Glutamatergic neuron (in vitro differentiated cells): ENCODE results near the gene BBS12. TPM values are rescaled to one million over a fixed set of nuclear protein-coding genes. Genes with fewer than 3 reads are reported as not detected.
"Not testable (repeated sequence)": the region's sequence is repeated elsewhere in the genome, so short reads cannot be mapped to it uniquely, and the experiment has no call there.

Source experiments
- DNase-seq: peaks from one replicate; pipeline ENCODE4 v3.0.0; 2022
- H3K27ac Mint-ChIP-seq: one replicate; pipeline ENCODE4 v1.8.0; 2020; ENCODE audit warnings: mild to moderate bottlenecking, mixed read lengths, inconsistent platforms; ENCODE audit not compliant: unreplicated experiment
- H3K27me3 Mint-ChIP-seq: one replicate; pipeline ENCODE4 v1.8.0; 2020; ENCODE audit warnings: mild to moderate bottlenecking, moderate library complexity, mixed read lengths, inconsistent platforms; ENCODE audit not compliant: unreplicated experiment
- H3K36me3 Mint-ChIP-seq: one replicate; pipeline ENCODE4 v1.8.0; 2020; ENCODE audit warnings: mild to moderate bottlenecking, mixed read lengths, inconsistent platforms; ENCODE audit not compliant: unreplicated experiment
- H3K4me1 Mint-ChIP-seq: one replicate; pipeline ENCODE4 v1.8.0; 2020; ENCODE audit warnings: mild to moderate bottlenecking, low read depth, mixed read lengths, inconsistent platforms; ENCODE audit not compliant: unreplicated experiment
- H3K4me3 Mint-ChIP-seq: one replicate; pipeline ENCODE4 v1.8.0; 2020; ENCODE audit warnings: mild to moderate bottlenecking, mixed read lengths, inconsistent platforms; ENCODE audit not compliant: unreplicated experiment
- H3K9me3 Mint-ChIP-seq: one replicate; pipeline ENCODE4 v1.8.0; 2020; ENCODE audit warnings: mild to moderate bottlenecking, moderate library complexity, mixed read lengths, inconsistent platforms; ENCODE audit not compliant: unreplicated experiment
- total RNA-seq: library from RNA; stranded (reverse); fragmentation: NEBNext Ultra II Directional; extraction: Animal tissue kit (Norgen Biotek cat#: 25700); gene quantifications from one replicate; pipeline ENCODE4 v1.2.1, GENCODE V29; 2021; ENCODE audit not compliant: unreplicated experiment
- TF ChIP-seq, protein P1 (sequence below): fragments of 200-600 bp; sonication (generic); IDR thresholded peaks from one replicate; pipeline ENCODE4 v1.5.0; 2021; ENCODE audit not compliant: partially characterized antibody, unreplicated experiment

Gene BBS12
- total RNA-seq, 1 donor from 2014 or later = 2.8 TPM

DNA sequence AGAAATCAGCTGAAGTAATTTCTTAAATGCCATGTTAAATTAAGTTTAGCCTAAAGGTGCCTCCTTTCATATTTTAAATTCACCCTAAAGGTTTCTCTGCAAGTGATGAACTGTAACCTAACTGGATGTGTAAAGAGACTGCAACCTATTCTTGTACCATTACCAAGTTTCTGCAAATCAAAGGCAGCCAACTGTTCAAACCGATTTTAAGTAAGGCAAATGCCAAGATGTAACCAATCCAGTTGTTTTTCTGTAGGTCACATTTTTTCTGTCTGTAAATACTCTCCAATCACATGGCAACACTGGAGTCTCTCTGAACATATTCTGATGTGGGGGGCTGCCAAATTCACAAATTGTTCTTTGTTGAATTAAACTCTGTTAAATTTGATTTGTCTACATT, 51.8 kb downstream of the BBS12 start:
- Mint-ChIP-seq H3K27me3 (no peaks in the 10 kb centered on the region), H3K9me3 (peaks cover 3% of the 10 kb centered on the region), H3K4me1 (peaks cover 3% of the 10 kb centered on the region), H3K27ac (no peak overlapping the region), H3K4me3 (no peak overlapping the region), H3K36me3 (no peaks in the 10 kb centered on the region)
- TF ChIP-seq, protein P1, sequence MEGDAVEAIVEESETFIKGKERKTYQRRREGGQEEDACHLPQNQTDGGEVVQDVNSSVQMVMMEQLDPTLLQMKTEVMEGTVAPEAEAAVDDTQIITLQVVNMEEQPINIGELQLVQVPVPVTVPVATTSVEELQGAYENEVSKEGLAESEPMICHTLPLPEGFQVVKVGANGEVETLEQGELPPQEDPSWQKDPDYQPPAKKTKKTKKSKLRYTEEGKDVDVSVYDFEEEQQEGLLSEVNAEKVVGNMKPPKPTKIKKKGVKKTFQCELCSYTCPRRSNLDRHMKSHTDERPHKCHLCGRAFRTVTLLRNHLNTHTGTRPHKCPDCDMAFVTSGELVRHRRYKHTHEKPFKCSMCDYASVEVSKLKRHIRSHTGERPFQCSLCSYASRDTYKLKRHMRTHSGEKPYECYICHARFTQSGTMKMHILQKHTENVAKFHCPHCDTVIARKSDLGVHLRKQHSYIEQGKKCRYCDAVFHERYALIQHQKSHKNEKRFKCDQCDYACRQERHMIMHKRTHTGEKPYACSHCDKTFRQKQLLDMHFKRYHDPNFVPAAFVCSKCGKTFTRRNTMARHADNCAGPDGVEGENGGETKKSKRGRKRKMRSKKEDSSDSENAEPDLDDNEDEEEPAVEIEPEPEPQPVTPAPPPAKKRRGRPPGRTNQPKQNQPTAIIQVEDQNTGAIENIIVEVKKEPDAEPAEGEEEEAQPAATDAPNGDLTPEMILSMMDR = no peak
- no peak for DNase-seq

DNA sequence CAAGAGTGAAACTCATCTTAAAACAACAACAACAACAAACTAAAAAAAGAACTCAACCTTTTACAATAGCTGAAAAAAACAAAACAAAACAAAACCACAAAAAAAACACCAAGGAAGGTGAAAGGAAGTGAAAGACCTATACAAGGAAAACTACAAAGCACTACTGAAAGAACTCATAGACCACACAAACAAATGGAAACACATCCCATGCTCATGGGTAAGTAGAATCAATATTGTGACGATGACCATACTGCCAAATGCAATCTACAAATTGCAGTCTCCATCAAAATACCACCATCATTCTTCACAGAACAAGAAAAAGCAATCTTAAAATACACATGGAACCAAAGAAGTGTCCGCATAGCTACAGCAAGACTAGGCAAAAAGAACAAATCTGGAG, 52.6 kb downstream of the BBS12 start:
- H3K27me3 Mint-ChIP-seq = no peaks in the 10 kb centered on the region
- H3K9me3 Mint-ChIP-seq = peaks cover 3% of the 10 kb centered on the region
- H3K36me3 Mint-ChIP-seq = no peaks in the 10 kb centered on the region
- peaks cover 3% of the 10 kb centered on the region for H3K4me1 Mint-ChIP-seq
- TF ChIP-seq, protein P1 = no peak
- no peak for DNase-seq
- no peak overlapping the region for H3K27ac Mint-ChIP-seq
- H3K4me3 Mint-ChIP-seq = no peak overlapping the region

DNA sequence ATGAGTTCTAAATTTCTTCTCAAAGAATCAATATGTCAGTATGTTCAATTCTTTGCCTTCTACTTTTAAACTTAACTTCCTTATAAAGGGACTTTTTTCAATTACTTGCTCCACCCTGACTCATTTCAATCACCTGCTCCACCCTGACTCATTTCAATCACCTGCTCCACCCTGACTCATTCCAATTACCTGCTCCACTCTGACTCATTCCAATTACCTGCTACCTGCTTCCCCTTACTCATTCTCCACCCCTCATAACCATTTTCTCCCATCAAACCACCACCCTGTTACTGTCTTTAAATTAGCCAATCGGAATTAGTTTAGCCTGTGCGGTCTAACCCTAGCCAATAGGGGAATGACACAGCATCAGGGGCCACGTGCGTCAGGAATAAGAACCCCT, 53.8 kb downstream of the BBS12 start:
- not testable (repeated sequence) for H3K4me1 Mint-ChIP-seq, H3K4me3 Mint-ChIP-seq, H3K27ac Mint-ChIP-seq, H3K27me3 Mint-ChIP-seq, DNase-seq, H3K36me3 Mint-ChIP-seq, H3K9me3 Mint-ChIP-seq

DNA sequence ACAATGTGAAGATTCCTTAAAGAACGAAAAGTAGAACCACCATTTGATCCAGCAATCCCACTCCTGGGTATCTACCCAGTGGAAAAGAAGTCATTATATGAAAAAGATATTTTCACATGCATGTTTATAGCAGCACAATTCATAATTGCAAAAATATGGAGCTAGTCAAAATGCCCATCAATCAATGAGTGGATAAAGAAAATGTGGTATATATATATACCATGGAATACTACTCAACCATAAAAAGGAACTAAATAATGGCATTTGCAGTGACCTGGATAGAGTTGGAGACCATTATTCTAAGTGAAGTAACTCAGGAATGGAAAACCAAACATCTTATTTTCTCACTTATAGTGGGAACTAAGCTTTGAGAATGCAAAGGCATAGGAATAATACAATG, 54.4 kb downstream of the BBS12 start:
- not testable (repeated sequence) for DNase-seq, H3K4me1 Mint-ChIP-seq, H3K27ac Mint-ChIP-seq, H3K36me3 Mint-ChIP-seq, H3K9me3 Mint-ChIP-seq, H3K4me3 Mint-ChIP-seq, H3K27me3 Mint-ChIP-seq

DNA sequence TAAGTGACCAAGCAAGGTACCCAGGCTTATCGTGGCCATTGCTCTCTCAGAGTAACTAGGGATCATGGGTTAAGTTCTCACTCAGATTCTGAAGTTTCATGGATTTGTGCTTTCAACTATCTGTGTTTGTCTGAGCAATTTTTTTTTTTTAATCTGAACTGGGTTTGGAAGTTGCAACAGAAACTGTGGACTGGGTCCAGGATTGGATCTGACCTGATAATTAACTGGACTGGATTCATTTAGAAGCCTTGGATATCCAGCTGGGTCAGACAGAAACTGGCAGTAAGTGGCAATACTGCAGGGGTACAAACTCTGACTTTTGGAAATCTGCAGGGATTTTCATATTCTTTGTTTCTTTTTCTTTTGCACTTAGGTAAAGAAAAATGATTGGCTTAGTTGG, 55.4 kb downstream of the BBS12 start:
- Mint-ChIP-seq H3K36me3 (no peaks in the 10 kb centered on the region), H3K9me3 (peaks cover 3% of the 10 kb centered on the region), H3K27me3 (no peaks in the 10 kb centered on the region), H3K4me3 (no peak overlapping the region), H3K27ac (no peak overlapping the region), H3K4me1 (peaks cover 3% of the 10 kb centered on the region)
- no peak for DNase-seq
- TF ChIP-seq, protein P1 = no peak

DNA sequence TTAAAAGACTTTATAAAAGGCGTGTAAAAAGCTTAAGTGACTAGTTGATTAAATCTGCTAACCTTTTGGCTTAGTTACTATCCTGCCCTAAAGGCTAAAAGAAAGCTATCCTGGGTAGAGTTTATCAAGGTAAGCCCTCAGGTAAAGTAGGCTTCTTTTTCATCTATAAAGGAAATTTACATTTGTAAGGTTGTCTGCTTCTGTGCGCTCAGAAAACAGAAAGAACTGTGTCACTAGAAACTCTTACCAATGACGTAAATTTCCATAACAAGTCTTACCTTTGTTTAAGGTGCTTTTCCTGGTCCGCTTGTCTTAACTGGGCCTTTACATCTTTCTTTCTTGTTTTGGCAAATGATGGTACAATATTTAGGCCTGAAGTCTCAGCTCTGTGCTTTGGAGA, 56.4 kb downstream of the BBS12 start:
- TF ChIP-seq, protein P1 = no peak
- Mint-ChIP-seq H3K4me3 (no peak overlapping the region), H3K9me3 (peaks cover 3% of the 10 kb centered on the region), H3K27me3 (no peaks in the 10 kb centered on the region), H3K36me3 (no peaks in the 10 kb centered on the region), H3K4me1 (no peaks in the 10 kb centered on the region), H3K27ac (no peak overlapping the region)
- DNase-seq = no peak
